ENCODE measurements around the gene ABTB2.

The ABTB2 gene

GRCh38 chr11:34292111-34292510 lies 65.7 kb downstream of the ABTB2 start:
- TF ChIP-seq GATA1 (IDR thresholded peaks at IDR 0.05; ENCODE audit: low read depth, low read length): no peak
- no peak for TF ChIP-seq POLR2A (IDR thresholded peaks at IDR 0.05; ENCODE audit: low read length)
- no peak for DNase-seq

- TF ChIP-seq GATA1 (IDR thresholded peaks at IDR 0.05; ENCODE audit: low read depth, low read length) (no peak), POLR2A (IDR thresholded peaks at IDR 0.05; ENCODE audit: low read length) (no peak)
- no peak for DNase-seq
Measured at GRCh38 chr11:34290926-34291325, 66.9 kb downstream of the ABTB2 start.

- DNase-seq: no peak
- no peak for TF ChIP-seq POLR2A (IDR thresholded peaks at IDR 0.05; ENCODE audit: low read length)
- TF ChIP-seq GATA1 (IDR thresholded peaks at IDR 0.05; ENCODE audit: low read depth, low read length): no peak
Measured at GRCh38 chr11:34288492-34288891, 69.3 kb downstream of the ABTB2 start.

GRCh38 chr11:34284811-34285481 lies 72.9 kb downstream of the ABTB2 start:
- no peak for TF ChIP-seq POLR2A (IDR thresholded peaks at IDR 0.05; ENCODE audit: low read length)
- TF ChIP-seq GATA1 (IDR thresholded peaks at IDR 0.05; ENCODE audit: low read depth, low read length): no peak

GRCh38 chr11:34284156-34284555 lies 73.7 kb downstream of the ABTB2 start:
- DNase-seq: no peak
- no peak for TF ChIP-seq GATA1 (IDR thresholded peaks at IDR 0.05; ENCODE audit: low read depth, low read length)
- TF ChIP-seq POLR2A (IDR thresholded peaks at IDR 0.05; ENCODE audit: low read length): no peak

More at GRCh38 chr11:34284811-34285481, 72.9 kb downstream of the ABTB2 start:
- DNase-seq: no peak

- no peak for TF ChIP-seq GATA1 (IDR thresholded peaks at IDR 0.05; ENCODE audit: low read depth, low read length)
- TF ChIP-seq POLR2A (IDR thresholded peaks at IDR 0.05; ENCODE audit: low read length): no peak
- DNase-seq: no peak
Measured at GRCh38 chr11:34280945-34281872, 76.6 kb downstream of the ABTB2 start.

GRCh38 chr11:34278693-34279297 lies 79.0 kb downstream of the ABTB2 start:
- TF ChIP-seq POLR2A (IDR thresholded peaks at IDR 0.05; ENCODE audit: low read length) (no peak), GATA1 (IDR thresholded peaks at IDR 0.05; ENCODE audit: low read depth, low read length) (no peak)
- DNase-seq: no peak

GRCh38 chr11:34278175-34278574 lies 79.6 kb downstream of the ABTB2 start:
- TF ChIP-seq GATA1 (IDR thresholded peaks at IDR 0.05; ENCODE audit: low read depth, low read length) (no peak), POLR2A (IDR thresholded peaks at IDR 0.05; ENCODE audit: low read length) (no peak)
- no peak for DNase-seq

GRCh38 chr11:34277171-34277570 lies 80.6 kb downstream of the ABTB2 start:
- DNase-seq: no peak
- TF ChIP-seq POLR2A (IDR thresholded peaks at IDR 0.05; ENCODE audit: low read length) (no peak), GATA1 (IDR thresholded peaks at IDR 0.05; ENCODE audit: low read depth, low read length) (no peak)

- TF ChIP-seq POLR2A (IDR thresholded peaks at IDR 0.05; ENCODE audit: low read length) (no peak), GATA1 (IDR thresholded peaks at IDR 0.05; ENCODE audit: low read depth, low read length) (no peak)
- DNase-seq: no peak
Measured at GRCh38 chr11:34276352-34276864, 81.4 kb downstream of the ABTB2 start.

GRCh38 chr11:34275486-34275885 lies 82.3 kb downstream of the ABTB2 start:
- DNase-seq: no peak
- TF ChIP-seq POLR2A (IDR thresholded peaks at IDR 0.05; ENCODE audit: low read length) (no peak), GATA1 (IDR thresholded peaks at IDR 0.05; ENCODE audit: low read depth, low read length) (no peak)

GRCh38 chr11:34274712-34275398 lies 83.0 kb downstream of the ABTB2 start:
- TF ChIP-seq GATA1 (IDR thresholded peaks at IDR 0.05; ENCODE audit: low read depth, low read length): no peak
- TF ChIP-seq POLR2A (IDR thresholded peaks at IDR 0.05; ENCODE audit: low read length): no peak
- DNase-seq: no peak

- TF ChIP-seq GATA1 (IDR thresholded peaks at IDR 0.05; ENCODE audit: low read depth, low read length): no peak
- no peak for TF ChIP-seq POLR2A (IDR thresholded peaks at IDR 0.05; ENCODE audit: low read length)
- no peak for DNase-seq
Measured at GRCh38 chr11:34273099-34273498, 84.7 kb downstream of the ABTB2 start.
